Measurements from ENCODE around the gene ANXA11.
"Not testable (repeated sequence)": the region's sequence is repeated elsewhere in the genome, so short reads cannot be mapped to it uniquely, and the experiment has no call there.

DNA sequence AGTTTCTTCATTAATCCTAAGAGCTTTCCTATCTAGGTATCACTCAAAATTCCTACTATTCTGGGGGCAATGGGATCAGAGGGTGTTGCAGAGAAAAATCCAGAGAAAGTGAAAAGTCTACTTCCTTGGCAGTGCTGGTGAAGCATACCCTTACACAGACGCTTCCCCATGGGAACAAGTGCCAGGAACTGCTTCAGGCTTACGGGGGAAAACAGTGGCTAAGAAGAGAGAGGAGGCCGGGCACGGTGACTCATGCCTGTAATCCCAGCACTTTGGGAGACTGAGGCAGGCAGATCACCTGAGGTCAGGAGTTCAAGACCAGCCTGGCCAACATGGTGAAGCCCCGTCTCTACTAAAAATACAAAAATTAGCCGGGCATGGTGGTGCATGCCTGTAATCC, 2.8 kb downstream of the ANXA11 start:
- not testable (repeated sequence) for TF ChIP-seq SPI1 (IDR thresholded peaks at IDR 0.05; ENCODE audit: low read depth, low read length); POLR2A (IDR thresholded peaks at IDR 0.05; ENCODE audit: low read depth, low read length); PAX5 (IDR thresholded peaks at IDR 0.05; ENCODE audit: insufficient read depth, low read length, severe bottlenecking); POLR2AphosphoS5 (IDR thresholded peaks at IDR 0.05; ENCODE audit: low read depth, low read length); TAF1 (IDR thresholded peaks at IDR 0.05; ENCODE audit: low read depth, low read length)

Data from GM12891 (cell line).